ENCODE data around the gene SPG7. TPM values are rescaled to one million over a fixed set of nuclear protein-coding genes. Genes with fewer than 3 reads are reported as not detected.

SPG7 gene
- total RNA-seq, 1 donor from 2014 or later, result 98.8 TPM

GRCh38 chr16:89530401-89531381 lies 22.5 kb downstream of the SPG7 start:
- H3K27ac ChIP-seq, result no peak overlapping the region
- TF ChIP-seq, protein P1, sequence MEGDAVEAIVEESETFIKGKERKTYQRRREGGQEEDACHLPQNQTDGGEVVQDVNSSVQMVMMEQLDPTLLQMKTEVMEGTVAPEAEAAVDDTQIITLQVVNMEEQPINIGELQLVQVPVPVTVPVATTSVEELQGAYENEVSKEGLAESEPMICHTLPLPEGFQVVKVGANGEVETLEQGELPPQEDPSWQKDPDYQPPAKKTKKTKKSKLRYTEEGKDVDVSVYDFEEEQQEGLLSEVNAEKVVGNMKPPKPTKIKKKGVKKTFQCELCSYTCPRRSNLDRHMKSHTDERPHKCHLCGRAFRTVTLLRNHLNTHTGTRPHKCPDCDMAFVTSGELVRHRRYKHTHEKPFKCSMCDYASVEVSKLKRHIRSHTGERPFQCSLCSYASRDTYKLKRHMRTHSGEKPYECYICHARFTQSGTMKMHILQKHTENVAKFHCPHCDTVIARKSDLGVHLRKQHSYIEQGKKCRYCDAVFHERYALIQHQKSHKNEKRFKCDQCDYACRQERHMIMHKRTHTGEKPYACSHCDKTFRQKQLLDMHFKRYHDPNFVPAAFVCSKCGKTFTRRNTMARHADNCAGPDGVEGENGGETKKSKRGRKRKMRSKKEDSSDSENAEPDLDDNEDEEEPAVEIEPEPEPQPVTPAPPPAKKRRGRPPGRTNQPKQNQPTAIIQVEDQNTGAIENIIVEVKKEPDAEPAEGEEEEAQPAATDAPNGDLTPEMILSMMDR (IDR thresholded peaks at IDR 0.05), result no peak
- H3K9me3 ChIP-seq, result no peaks in the 10 kb centered on the region
- no peaks in the 10 kb centered on the region for H3K27me3 ChIP-seq (ENCODE audit: low read depth)
- DNase-seq (no peak), ATAC-seq (no peak)
- H3K4me3 ChIP-seq, result no peak overlapping the region
- peaks cover 15% of the 10 kb centered on the region for H3K4me1 ChIP-seq
- intact Hi-C loops (cut with DNase I), result no loop called here
- peaks cover 95% of the 10 kb centered on the region for H3K36me3 ChIP-seq

- TF ChIP-seq, protein P1 (IDR thresholded peaks at IDR 0.05), result no peak
- intact Hi-C loops (cut with DNase I), result no loop called here
- peaks cover 15% of the 10 kb centered on the region for H3K4me1 ChIP-seq
- ATAC-seq (no peak), DNase-seq (no peak)
- H3K9me3 ChIP-seq, result no peaks in the 10 kb centered on the region
- no peak overlapping the region for H3K4me3 ChIP-seq
- peaks cover 87% of the 10 kb centered on the region for H3K36me3 ChIP-seq
- no peaks in the 10 kb centered on the region for H3K27me3 ChIP-seq (ENCODE audit: low read depth)
- H3K27ac ChIP-seq, result peak overlapping the region; percentile 62
Measured at GRCh38 chr16:89531821-89532526, 23.8 kb downstream of the SPG7 start.

- TF ChIP-seq, protein P1 (IDR thresholded peaks at IDR 0.05), result no peak
- intact Hi-C loops (cut with DNase I), result no loop called here
- Histone ChIP-seq H3K4me3 (no peak overlapping the region), H3K27me3 (ENCODE audit: low read depth) (no peaks in the 10 kb centered on the region), H3K4me1 (peaks cover 15% of the 10 kb centered on the region), H3K9me3 (no peaks in the 10 kb centered on the region), H3K27ac (peak overlapping the region; percentile 53), H3K36me3 (peaks cover 86% of the 10 kb centered on the region)
- peak; percentile 69 to 87 for ATAC-seq
- no peak for DNase-seq
Measured at GRCh38 chr16:89534252-89534756, 26.1 kb downstream of the SPG7 start.

- Histone ChIP-seq H3K27ac (no peak overlapping the region), H3K36me3 (peaks cover 73% of the 10 kb centered on the region), H3K4me3 (no peak overlapping the region), H3K27me3 (ENCODE audit: low read depth) (no peaks in the 10 kb centered on the region), H3K4me1 (peaks cover 15% of the 10 kb centered on the region), H3K9me3 (no peaks in the 10 kb centered on the region)
- intact Hi-C loops (cut with DNase I), result no loop called here
- TF ChIP-seq, protein P1 (IDR thresholded peaks at IDR 0.05), result no peak
- ATAC-seq, result no peak
- no peak for DNase-seq
Measured at GRCh38 chr16:89536371-89536770, 28.2 kb downstream of the SPG7 start.

DNA sequence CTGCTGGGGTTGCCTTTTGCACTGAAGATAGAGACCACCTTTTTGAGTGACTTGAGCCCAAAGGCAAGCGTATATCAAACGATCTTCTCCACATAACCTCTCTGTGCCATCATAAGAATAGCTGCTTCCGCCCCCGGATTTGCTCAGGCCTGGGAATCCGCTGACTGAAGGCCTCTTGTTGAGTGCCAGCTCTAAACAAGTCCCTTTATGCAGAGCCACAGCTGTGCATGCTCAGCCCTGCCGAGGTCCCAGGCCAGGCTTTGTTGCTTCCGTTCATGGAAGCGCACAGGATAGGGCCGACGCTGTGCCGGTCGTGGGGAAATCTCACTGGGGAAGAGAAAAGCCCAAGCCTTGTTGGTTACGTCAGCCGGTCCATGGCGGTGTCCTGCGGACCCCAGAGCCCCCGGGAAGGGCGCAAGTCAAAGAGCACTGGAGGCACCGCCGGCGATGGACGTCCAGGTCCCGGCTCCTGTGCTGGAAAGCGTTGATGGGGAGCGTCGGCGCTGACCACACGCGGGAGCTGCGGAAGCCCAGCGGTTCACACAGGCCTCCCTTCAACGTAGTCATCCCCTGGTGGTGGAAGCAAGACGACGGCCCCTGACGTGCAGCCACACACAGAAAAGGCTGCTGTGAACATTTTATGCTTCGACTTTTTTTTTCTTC lies 28.8 kb downstream of the SPG7 start:
- H3K4me1 ChIP-seq, result peaks cover 15% of the 10 kb centered on the region
- H3K27ac ChIP-seq, result no peak overlapping the region
- intact Hi-C loops (cut with DNase I), result no loop called here
- no peak overlapping the region for H3K4me3 ChIP-seq
- DNase-seq, result no peak
- H3K27me3 ChIP-seq (ENCODE audit: low read depth), result no peaks in the 10 kb centered on the region
- TF ChIP-seq, protein P1 (IDR thresholded peaks at IDR 0.05), result no peak
- no peaks in the 10 kb centered on the region for H3K9me3 ChIP-seq
- H3K36me3 ChIP-seq, result peaks cover 73% of the 10 kb centered on the region
- no peak for ATAC-seq
